PFSK-1 (cell line): Measurements from ENCODE around the gene KSR2.

Experiments
- FOXP2 ChIP-seq: optimal IDR thresholded peaks from 2 replicates; pipeline ENCODE3; 2011; ENCODE audit warnings: borderline replicate concordance, control low read depth, inconsistent platforms; ENCODE audit not compliant: insufficient read depth; ENCODE audit errors: extremely low read length, extremely low read depth
- POLR2AphosphoS5 ChIP-seq: IDR thresholded peaks from 2 replicates; pipeline ENCODE4 v1.6.1; 2012; ENCODE audit warnings: low read depth, mild to moderate bottlenecking, control low read depth, low read length, moderate library complexity
- REST ChIP-seq, 2 experiments: IDR thresholded peaks; 2 replicates each; pipeline versions ENCODE4 v1.6.1 to v1.8.0; 2011 to 2012; ENCODE audit warnings: low read depth in 2 of 2, low read length in 2 of 2, control low read depth in 1 of 2, inconsistent platforms in 1 of 2, mild to moderate bottlenecking in 1 of 2, moderate library complexity in 1 of 2; ENCODE audit not compliant: insufficient read depth in 1 of 2
- SIN3A ChIP-seq: IDR thresholded peaks from 2 replicates; pipeline ENCODE4 v1.6.1; 2012; ENCODE audit warnings: mild to moderate bottlenecking, low read length, moderate library complexity, borderline replicate concordance; ENCODE audit not compliant: insufficient read depth
- TAF1 ChIP-seq: IDR thresholded peaks from 2 replicates; pipeline ENCODE4 v1.6.1; 2012; ENCODE audit warnings: low read length, control low read depth, borderline replicate concordance; ENCODE audit not compliant: insufficient read depth

KSR2 gene

DNA sequence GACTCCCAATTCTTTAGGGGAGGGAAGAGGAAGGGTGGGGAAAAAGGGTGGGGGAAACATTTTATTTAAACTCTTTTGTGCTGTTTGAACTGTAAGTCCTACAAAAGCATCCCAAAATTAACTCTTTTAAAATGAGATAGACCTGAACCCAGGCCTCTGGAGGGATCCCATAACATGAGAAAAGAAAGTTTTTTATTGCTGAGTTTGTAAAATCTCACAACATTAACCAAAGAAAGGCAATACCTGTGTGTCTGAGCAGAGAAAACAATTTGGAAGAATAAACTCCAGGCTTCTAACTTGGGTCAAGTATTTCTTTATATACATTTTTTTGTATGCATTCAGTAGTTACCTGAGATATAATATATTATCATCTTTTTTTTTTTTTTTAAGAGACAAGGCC lies 107.1 kb downstream of the KSR2 start:
- TF ChIP-seq POLR2AphosphoS5 = no peak
- TF ChIP-seq FOXP2 = no peak
- TF ChIP-seq SIN3A = no peak
- no peak for TF ChIP-seq REST (IDR thresholded peaks at IDR 0.05; ENCODE audit: insufficient read depth in 1 of 2, low read depth in 2 of 2, low read length in 2 of 2)
- TF ChIP-seq TAF1 = no peak

DNA sequence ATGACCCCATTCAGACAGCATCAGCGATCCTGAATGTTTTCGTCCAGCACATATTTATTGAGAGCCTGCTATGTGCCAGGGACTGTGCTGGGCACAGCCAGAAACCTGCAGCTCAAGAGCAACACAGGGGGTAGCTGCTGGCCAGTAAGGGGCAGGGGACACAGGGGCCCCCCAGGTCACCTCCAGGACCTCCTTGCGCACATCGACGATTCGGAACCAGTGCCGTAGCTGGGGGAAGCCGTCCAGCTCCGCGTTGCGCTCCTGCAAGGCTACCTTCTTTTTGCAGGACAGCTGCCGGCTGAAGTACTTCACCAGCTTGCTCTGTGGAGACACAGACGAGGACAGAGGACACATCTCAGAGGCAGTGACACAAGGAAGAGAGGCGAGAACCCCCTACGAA lies 108.7 kb downstream of the KSR2 start:
- no peak for TF ChIP-seq TAF1
- TF ChIP-seq REST (IDR thresholded peaks at IDR 0.05; ENCODE audit: insufficient read depth in 1 of 2, low read depth in 2 of 2, low read length in 2 of 2) = no peak
- no peak for TF ChIP-seq POLR2AphosphoS5
- TF ChIP-seq FOXP2 = no peak

GRCh38 chr12:117857632-117858612 lies 110.9 kb downstream of the KSR2 start:
- TF ChIP-seq POLR2AphosphoS5 (no peak), SIN3A (no peak), REST (IDR thresholded peaks at IDR 0.05; ENCODE audit: insufficient read depth in 1 of 2, low read depth in 2 of 2, low read length in 2 of 2) (no peak), FOXP2 (no peak), TAF1 (no peak)

DNA sequence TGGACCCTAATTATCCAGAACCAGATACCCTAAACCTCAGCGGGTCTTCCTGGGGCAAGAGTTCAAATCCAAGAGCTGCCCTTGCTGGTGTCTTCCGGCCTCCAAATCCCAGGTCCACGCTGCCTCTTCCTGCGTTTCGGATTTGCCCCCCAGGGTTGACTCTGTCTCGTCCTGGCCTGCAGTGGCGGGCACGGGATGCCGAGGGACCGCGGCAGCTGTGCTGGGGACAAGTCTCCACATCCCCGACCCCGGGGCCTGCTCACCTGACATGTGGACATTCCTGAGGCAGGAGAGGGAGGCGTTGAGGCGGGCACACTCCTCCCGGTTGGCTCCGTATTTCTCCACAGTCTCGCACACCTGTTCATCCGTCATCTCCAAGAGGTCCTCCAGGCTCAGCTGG lies 113.6 kb downstream of the KSR2 start:
- no peak for TF ChIP-seq FOXP2
- TF ChIP-seq SIN3A = no peak
- TF ChIP-seq REST (IDR thresholded peaks at IDR 0.05; ENCODE audit: insufficient read depth in 1 of 2, low read depth in 2 of 2, low read length in 2 of 2) = no peak
- TF ChIP-seq POLR2AphosphoS5 = no peak
- no peak for TF ChIP-seq TAF1
